ENCODE measurements around the gene AGPAT4.
A peak's percentile ranks its signal among the peaks of the same experiment; 100 is the strongest.

The AGPAT4 gene

GRCh38 chr6:161276605-161277155, 2.8 kb upstream of the AGPAT4 start:
- Histone ChIP-seq H3K4me3 (no peak overlapping the region), H3K27ac (no peak overlapping the region)
- TF ChIP-seq, protein P1, sequence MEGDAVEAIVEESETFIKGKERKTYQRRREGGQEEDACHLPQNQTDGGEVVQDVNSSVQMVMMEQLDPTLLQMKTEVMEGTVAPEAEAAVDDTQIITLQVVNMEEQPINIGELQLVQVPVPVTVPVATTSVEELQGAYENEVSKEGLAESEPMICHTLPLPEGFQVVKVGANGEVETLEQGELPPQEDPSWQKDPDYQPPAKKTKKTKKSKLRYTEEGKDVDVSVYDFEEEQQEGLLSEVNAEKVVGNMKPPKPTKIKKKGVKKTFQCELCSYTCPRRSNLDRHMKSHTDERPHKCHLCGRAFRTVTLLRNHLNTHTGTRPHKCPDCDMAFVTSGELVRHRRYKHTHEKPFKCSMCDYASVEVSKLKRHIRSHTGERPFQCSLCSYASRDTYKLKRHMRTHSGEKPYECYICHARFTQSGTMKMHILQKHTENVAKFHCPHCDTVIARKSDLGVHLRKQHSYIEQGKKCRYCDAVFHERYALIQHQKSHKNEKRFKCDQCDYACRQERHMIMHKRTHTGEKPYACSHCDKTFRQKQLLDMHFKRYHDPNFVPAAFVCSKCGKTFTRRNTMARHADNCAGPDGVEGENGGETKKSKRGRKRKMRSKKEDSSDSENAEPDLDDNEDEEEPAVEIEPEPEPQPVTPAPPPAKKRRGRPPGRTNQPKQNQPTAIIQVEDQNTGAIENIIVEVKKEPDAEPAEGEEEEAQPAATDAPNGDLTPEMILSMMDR (IDR thresholded peaks at IDR 0.05), result no peak
- no peak for DNase-seq (ENCODE audit: low spot score)

DNA sequence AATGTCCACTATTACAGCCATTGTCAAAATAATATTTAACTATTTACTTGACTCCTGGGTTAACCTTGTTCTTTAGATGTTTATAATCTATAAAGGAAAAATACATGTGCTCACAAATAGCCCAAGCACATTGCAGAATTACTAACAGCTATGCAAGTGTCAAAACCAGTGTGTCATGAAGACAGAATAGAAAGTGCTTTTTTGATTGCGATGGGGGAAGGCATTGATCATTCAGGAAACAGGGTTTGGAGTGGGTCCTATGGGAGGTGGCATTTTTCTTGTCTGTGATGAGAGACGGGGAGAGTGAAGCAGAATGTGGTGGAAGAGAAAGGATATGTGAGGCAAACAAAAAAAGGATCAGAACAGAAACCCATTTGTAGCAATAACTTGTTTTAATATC, 1.0 kb upstream of the AGPAT4 start:
- no peak overlapping the region for H3K27ac ChIP-seq
- TF ChIP-seq, protein P1 (IDR thresholded peaks at IDR 0.05), result no peak
- H3K4me3 ChIP-seq, result no peak overlapping the region
- DNase-seq (ENCODE audit: low spot score), result no peak

- DNase-seq (ENCODE audit: low spot score), result no peak
- peak overlapping the region; percentile 43 to 77 for H3K27ac ChIP-seq
Measured at GRCh38 chr6:161274488-161274858, 612 bp upstream of the AGPAT4 start.

GRCh38 chr6:161273274-161273751, 548 bp downstream of the AGPAT4 start:
- TF ChIP-seq, protein P1 (IDR thresholded peaks at IDR 0.05), result no peak
- DNase-seq (ENCODE audit: low spot score), result no peak
- H3K4me3 ChIP-seq, result peak overlapping the region; percentile 80
- H3K27ac ChIP-seq, result peak overlapping the region; percentile 58 to 67

More at GRCh38 chr6:161274488-161274858, 612 bp upstream of the AGPAT4 start:
- H3K4me3 ChIP-seq, result peak overlapping the region; percentile 80
- TF ChIP-seq, protein P1 (IDR thresholded peaks at IDR 0.05), result no peak

DNA sequence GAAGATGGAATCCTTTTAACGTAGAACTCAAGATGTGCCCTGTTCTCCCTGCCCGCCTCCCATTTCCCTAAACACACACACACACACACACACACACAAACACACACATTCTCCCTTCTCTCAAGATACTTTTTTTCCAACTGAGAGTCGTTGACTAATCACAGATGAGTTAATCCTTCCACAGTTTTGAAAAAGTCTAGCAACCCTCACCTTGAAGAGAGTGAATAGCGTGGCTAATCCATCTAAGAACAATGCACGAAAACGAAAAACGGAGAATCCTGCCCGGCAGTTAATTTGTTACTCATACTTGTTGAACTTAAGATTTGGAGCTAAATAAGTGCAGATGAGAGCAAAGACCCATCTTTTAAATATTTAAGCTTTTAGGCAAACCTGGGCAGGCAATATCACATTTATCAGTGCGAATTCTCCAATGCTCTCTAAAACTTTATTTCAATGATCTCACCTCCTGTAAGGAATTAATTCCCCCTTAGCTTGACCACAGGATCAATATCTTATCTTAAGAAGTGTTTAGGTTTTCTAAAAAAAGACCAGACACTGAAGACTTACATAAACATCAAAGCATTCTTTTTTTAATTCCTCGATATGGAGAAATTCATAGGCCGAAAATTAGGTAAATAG, 1.1 kb downstream of the AGPAT4 start:
- DNase-seq (ENCODE audit: low spot score), result no peak
- TF ChIP-seq, protein P1 (IDR thresholded peaks at IDR 0.05), result no peak
- Histone ChIP-seq H3K4me3 (peak overlapping the region; percentile 80), H3K27ac (peak overlapping the region in 1 of 2 donors; percentile 58)

- TF ChIP-seq, protein P1 (IDR thresholded peaks at IDR 0.05), result no peak
- Histone ChIP-seq H3K4me3 (no peak overlapping the region), H3K27ac (no peak overlapping the region)
- DNase-seq (ENCODE audit: low spot score), result no peak
Measured at GRCh38 chr6:161271343-161272030, 2.4 kb downstream of the AGPAT4 start.

All from coronary artery (tissue), 2 donors.